Measurements from ENCODE around the gene TNFSF15. TPM values are rescaled to one million over a fixed set of nuclear protein-coding genes. Genes with fewer than 3 reads are reported as not detected.

Gene TNFSF15
- total RNA-seq, 1 donor from 2014 or later: 5.2 TPM

GRCh38 chr9:114851306-114851705 is 45.5 kb upstream of the TNFSF15 start:
- no peak for ATAC-seq
- TF ChIP-seq CTCF (IDR thresholded peaks at IDR 0.05): no peak
- H3K4me3 ChIP-seq: no peak overlapping the region
- peak overlapping the region; percentile 19 for H3K27ac ChIP-seq
- intact Hi-C loops (cut with DNase I): no loop called here
- no peaks in the 10 kb centered on the region for H3K27me3 ChIP-seq (ENCODE audit: low read depth)
- no peaks in the 10 kb centered on the region for H3K9me3 ChIP-seq
- DNase-seq: no peak
- no peaks in the 10 kb centered on the region for H3K36me3 ChIP-seq
- H3K4me1 ChIP-seq: peaks cover 17% of the 10 kb centered on the region

- H3K27ac ChIP-seq: peak overlapping the region; percentile 19
- intact Hi-C loops (cut with DNase I): no loop called here
- no peak for TF ChIP-seq CTCF (IDR thresholded peaks at IDR 0.05)
These were observed 45.0 kb upstream of the TNFSF15 start for GRCh38 chr9:114850871-114851270.

GRCh38 chr9:114849450-114849849 is 43.6 kb upstream of the TNFSF15 start:
- Histone ChIP-seq H3K9me3 (no peaks in the 10 kb centered on the region), H3K36me3 (no peaks in the 10 kb centered on the region), H3K4me3 (no peak overlapping the region), H3K4me1 (peaks cover 17% of the 10 kb centered on the region), H3K27me3 (ENCODE audit: low read depth) (no peaks in the 10 kb centered on the region), H3K27ac (no peak overlapping the region)
- intact Hi-C loops (cut with DNase I): no loop called here
- TF ChIP-seq CTCF (IDR thresholded peaks at IDR 0.05): no peak
- DNase-seq (no peak), ATAC-seq (no peak)

More at GRCh38 chr9:114850871-114851270, 45.0 kb upstream of the TNFSF15 start:
- Histone ChIP-seq H3K27me3 (ENCODE audit: low read depth) (no peaks in the 10 kb centered on the region), H3K9me3 (no peaks in the 10 kb centered on the region), H3K36me3 (no peaks in the 10 kb centered on the region), H3K4me3 (no peak overlapping the region), H3K4me1 (peaks cover 17% of the 10 kb centered on the region)
- ATAC-seq: peak in 1 of 2 donors; percentile 29
- DNase-seq: no peak

- Histone ChIP-seq H3K27ac (no peak overlapping the region), H3K9me3 (no peaks in the 10 kb centered on the region), H3K4me3 (no peak overlapping the region), H3K36me3 (no peaks in the 10 kb centered on the region), H3K27me3 (ENCODE audit: low read depth) (no peaks in the 10 kb centered on the region), H3K4me1 (peaks cover 17% of the 10 kb centered on the region)
- DNase-seq (no peak), ATAC-seq (no peak)
- TF ChIP-seq CTCF (IDR thresholded peaks at IDR 0.05): no peak
- intact Hi-C loops (cut with DNase I): no loop called here
These were observed 41.9 kb upstream of the TNFSF15 start for GRCh38 chr9:114847492-114848417.

GRCh38 chr9:114845373-114845772 is 39.5 kb upstream of the TNFSF15 start:
- intact Hi-C loops (cut with DNase I): no loop called here
- Histone ChIP-seq H3K4me3 (no peak overlapping the region), H3K9me3 (no peaks in the 10 kb centered on the region), H3K36me3 (no peaks in the 10 kb centered on the region), H3K27ac (no peak overlapping the region), H3K4me1 (no peaks in the 10 kb centered on the region), H3K27me3 (ENCODE audit: low read depth) (no peaks in the 10 kb centered on the region)
- DNase-seq (no peak), ATAC-seq (no peak)
- no peak for TF ChIP-seq CTCF (IDR thresholded peaks at IDR 0.05)
